HUES6 (cell line): ENCODE data around the gene CSK.

Experiments
- H3K27ac ChIP-seq: 2 replicates; pipeline ENCODE4 v1.7.0; 2013; ENCODE audit warnings: low read depth, mild to moderate bottlenecking, low read length, inconsistent platforms
- H3K27me3 ChIP-seq: 2 replicates; pipeline ENCODE4 v1.6.1; 2013; ENCODE audit warnings: low read length; ENCODE audit not compliant: control insufficient read depth, insufficient read depth
- H3K36me3 ChIP-seq: 2 replicates; pipeline ENCODE4 v1.6.1; 2013; ENCODE audit warnings: low read length; ENCODE audit not compliant: control insufficient read depth, insufficient read depth
- H3K4me1 ChIP-seq: 2 replicates; pipeline ENCODE4 v1.6.1; 2013; ENCODE audit warnings: low read length; ENCODE audit not compliant: control insufficient read depth, insufficient read depth
- H3K4me3 ChIP-seq: 2 replicates; pipeline ENCODE4 v1.5.1; 2013; ENCODE audit warnings: low read depth, low read length
- H3K9ac ChIP-seq: one replicate; pipeline ENCODE4 v1.6.1; 2013; ENCODE audit warnings: mild to moderate bottlenecking, low read length
- H3K9me3 ChIP-seq: 2 replicates; pipeline ENCODE4 v1.6.1; 2013; ENCODE audit warnings: low read depth, low read length; ENCODE audit not compliant: control insufficient read depth, insufficient read depth

CSK gene

DNA sequence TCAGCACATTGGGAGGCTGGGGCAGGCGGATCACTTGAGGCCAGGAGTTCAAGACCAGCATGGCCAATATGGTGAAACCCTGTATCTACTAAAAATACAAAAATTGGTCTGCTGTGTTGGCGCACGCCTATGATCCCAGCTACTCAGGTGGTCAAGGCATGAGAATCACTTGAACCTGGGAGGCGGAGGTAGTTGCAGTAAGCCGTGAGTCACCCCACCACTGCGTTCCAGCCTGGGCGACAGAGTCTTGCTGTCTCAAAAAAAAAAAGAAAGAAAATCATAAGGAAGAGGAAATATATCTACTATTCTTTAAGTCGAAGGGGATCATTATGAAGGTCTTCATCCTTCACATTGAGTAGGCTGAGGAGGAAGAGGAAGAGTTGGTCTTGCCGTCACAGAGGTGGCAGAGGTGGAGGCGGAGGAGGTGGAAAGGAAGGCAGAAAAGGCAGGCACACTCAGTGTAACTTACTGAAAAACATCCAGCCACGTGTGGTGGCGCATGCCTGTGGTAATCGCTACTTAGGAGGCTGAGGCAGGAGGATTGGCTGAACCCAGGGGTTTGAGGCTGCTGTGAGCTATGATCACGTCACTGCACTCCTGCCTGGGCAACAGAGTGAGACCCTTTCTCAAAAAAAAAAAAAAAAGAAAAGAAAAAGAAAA lies 14.2 kb downstream of the CSK start:
- peaks cover 20% of the 10 kb centered on the region; the same call in 1 of the 2 replicates for H3K4me1 ChIP-seq
- H3K4me3 ChIP-seq, result no peak overlapping the region
- H3K36me3 ChIP-seq, result peaks cover 25% of the 10 kb centered on the region
- no peaks in the 10 kb centered on the region for H3K9me3 ChIP-seq
- no peak overlapping the region for H3K9ac ChIP-seq
- H3K27ac ChIP-seq, result no peak overlapping the region
- no peaks in the 10 kb centered on the region for H3K27me3 ChIP-seq

DNA sequence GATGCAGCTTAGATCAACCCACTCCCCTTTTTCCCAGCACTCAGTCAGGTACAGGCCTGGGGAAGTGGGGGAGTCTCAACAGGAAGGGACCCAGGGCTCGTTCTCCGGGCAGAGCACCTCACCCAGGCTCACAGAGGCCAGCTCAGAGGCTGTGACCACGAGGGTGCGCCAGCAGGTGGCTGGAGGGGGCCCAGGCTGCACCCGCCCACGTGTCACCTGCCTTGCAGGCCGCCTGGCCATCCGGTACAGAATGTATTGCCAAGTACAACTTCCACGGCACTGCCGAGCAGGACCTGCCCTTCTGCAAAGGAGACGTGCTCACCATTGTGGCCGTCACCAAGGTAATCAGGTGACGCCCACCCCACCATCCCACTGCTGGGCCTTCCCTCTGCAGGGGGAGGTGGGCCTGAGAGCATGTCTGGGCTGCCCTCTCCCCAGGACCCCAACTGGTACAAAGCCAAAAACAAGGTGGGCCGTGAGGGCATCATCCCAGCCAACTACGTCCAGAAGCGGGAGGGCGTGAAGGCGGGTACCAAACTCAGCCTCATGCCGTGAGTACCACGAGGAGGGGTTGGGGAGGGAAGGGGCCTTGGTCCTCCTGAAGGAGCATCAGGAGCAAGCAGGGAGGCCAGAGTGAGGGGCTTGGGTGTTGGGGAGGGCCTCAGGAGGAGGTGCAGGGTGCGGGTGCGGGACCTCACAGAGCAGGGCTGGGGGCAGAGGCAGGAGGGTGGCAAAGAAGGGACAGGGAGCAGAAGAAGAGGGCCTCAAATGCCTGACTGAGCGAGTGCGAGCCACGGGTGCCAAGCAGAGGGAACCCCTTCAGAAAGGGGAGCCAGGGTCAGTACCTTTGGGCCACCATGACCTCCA lies 16.7 kb downstream of the CSK start:
- H3K36me3 ChIP-seq, result peaks cover 48% of the 10 kb centered on the region
- no peak overlapping the region for H3K9ac ChIP-seq
- H3K4me1 ChIP-seq, result peaks cover 4% of the 10 kb centered on the region; the same call in 1 of the 2 replicates
- H3K9me3 ChIP-seq, result no peaks in the 10 kb centered on the region
- H3K4me3 ChIP-seq, result no peak overlapping the region
- H3K27me3 ChIP-seq, result no peaks in the 10 kb centered on the region
- no peak overlapping the region for H3K27ac ChIP-seq

DNA sequence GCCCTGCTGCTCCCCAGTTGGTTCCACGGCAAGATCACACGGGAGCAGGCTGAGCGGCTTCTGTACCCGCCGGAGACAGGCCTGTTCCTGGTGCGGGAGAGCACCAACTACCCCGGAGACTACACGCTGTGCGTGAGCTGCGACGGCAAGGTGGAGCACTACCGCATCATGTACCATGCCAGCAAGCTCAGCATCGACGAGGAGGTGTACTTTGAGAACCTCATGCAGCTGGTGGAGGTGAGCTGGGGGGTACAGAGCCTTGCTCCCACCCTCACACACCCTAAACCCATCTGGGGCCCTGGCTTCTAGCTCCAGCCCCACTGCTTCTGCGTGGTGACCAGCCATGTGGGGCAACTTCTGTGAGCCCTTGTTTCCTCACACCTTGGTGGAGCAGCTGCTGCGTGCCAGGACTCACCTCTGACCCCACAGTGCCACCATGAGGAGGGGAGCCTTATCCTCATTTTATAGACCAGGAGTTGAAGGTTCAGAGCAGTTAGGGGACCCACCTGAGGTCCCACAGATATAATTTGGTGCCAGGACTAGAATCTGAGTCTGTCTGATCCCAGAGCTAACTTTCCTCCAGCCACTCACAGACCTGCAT lies 17.5 kb downstream of the CSK start:
- Histone ChIP-seq H3K27ac (no peak overlapping the region), H3K9ac (no peak overlapping the region), H3K9me3 (no peaks in the 10 kb centered on the region), H3K4me1 (peaks cover 4% of the 10 kb centered on the region; the same call in 1 of the 2 replicates), H3K4me3 (no peak overlapping the region), H3K27me3 (no peaks in the 10 kb centered on the region), H3K36me3 (peaks cover 56% of the 10 kb centered on the region)

DNA sequence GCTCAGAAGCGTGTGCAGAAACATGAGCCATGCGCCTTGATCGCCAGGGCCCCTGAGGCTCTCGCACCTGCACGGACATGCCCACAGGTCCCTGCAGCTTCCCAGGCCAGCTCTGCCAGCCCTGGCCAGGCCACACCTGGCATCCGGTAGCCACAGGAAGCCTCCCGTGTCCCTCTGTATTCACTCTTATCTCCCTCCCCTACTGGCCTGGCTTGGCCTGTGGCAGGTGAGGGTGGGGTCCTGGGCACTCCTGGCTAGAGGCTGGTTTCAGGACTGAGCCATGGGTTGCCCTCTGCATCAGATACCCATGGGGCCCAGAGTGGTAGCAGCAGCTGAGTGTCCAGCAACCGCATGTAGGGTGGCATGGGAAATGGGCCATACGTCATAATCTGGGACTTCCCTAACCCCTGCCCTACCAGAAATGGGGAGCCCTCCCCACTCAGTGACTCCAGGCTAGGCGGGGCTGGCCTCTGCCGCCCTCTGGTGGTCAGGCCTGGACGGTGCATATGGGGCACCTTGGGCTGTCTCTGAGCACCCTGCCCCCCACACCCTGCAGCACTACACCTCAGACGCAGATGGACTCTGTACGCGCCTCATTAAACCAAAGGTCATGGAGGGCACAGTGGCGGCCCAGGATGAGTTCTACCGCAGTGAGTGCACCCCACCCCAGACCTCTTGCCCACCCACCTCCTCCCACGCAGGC lies 18.1 kb downstream of the CSK start:
- H3K27ac ChIP-seq, result no peak overlapping the region
- H3K4me3 ChIP-seq, result no peak overlapping the region
- no peaks in the 10 kb centered on the region for H3K9me3 ChIP-seq
- H3K27me3 ChIP-seq, result no peaks in the 10 kb centered on the region
- H3K4me1 ChIP-seq, result peaks cover 4% of the 10 kb centered on the region; the same call in 1 of the 2 replicates
- H3K36me3 ChIP-seq, result peaks cover 58% of the 10 kb centered on the region
- no peak overlapping the region for H3K9ac ChIP-seq

DNA sequence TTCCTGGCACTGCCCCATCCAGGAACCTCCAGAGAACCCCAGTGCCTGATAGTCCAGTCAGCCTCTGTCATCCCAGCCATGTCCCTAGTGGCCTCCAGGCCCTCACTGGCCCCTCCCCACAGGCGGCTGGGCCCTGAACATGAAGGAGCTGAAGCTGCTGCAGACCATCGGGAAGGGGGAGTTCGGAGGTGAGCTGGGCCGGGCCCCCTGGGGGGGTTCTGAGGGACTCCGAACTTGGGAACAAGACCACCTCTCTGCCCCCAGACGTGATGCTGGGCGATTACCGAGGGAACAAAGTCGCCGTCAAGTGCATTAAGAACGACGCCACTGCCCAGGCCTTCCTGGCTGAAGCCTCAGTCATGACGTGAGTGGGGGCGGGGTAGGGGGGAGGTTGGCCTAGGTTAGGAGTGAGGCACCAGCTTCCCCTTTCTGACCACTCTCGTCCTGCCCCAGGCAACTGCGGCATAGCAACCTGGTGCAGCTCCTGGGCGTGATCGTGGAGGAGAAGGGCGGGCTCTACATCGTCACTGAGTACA lies 18.7 kb downstream of the CSK start:
- no peaks in the 10 kb centered on the region for H3K27me3 ChIP-seq
- H3K9ac ChIP-seq, result no peak overlapping the region
- peaks cover 60% of the 10 kb centered on the region for H3K36me3 ChIP-seq
- no peak overlapping the region for H3K27ac ChIP-seq
- H3K4me3 ChIP-seq, result no peak overlapping the region
- H3K9me3 ChIP-seq, result no peaks in the 10 kb centered on the region
- H3K4me1 ChIP-seq, result peaks cover 4% of the 10 kb centered on the region; the same call in 1 of the 2 replicates

DNA sequence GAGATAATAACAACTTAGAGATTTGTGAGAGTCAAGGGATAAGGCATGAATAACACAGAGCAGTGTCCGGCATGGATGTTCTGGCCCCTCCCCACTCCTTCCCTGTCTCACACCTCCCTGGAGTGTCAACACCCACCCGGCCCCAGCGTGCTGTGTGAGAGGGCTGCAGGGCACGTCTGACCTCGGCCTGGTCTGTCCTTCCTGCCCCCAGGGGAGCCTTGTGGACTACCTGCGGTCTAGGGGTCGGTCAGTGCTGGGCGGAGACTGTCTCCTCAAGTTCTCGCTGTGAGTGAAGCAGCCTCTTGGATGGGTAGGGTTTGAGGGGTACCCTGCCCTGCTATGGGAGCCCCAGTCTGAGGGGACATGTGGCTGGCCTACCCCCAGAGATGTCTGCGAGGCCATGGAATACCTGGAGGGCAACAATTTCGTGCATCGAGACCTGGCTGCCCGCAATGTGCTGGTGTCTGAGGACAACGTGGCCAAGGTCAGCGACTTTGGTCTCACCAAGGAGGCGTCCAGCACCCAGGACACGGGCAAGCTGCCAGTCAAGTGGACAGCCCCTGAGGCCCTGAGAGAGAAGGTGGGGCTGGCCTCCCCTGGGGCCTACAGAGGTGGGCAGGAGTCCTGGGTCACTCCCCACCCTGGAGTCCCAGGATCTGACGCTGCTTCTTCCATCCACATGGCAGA lies 19.6 kb downstream of the CSK start:
- peaks cover 4% of the 10 kb centered on the region; the same call in 1 of the 2 replicates for H3K4me1 ChIP-seq
- H3K27ac ChIP-seq, result no peak overlapping the region
- no peaks in the 10 kb centered on the region for H3K9me3 ChIP-seq

DNA sequence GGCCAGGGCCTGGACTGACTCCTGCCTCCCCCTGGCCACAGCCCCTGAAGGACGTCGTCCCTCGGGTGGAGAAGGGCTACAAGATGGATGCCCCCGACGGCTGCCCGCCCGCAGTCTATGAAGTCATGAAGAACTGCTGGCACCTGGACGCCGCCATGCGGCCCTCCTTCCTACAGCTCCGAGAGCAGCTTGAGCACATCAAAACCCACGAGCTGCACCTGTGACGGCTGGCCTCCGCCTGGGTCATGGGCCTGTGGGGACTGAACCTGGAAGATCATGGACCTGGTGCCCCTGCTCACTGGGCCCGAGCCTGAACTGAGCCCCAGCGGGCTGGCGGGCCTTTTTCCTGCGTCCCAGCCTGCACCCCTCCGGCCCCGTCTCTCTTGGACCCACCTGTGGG lies 20.4 kb downstream of the CSK start:
- H3K36me3 ChIP-seq, result peaks cover 60% of the 10 kb centered on the region
- H3K4me3 ChIP-seq, result no peak overlapping the region
- H3K4me1 ChIP-seq, result peaks cover 4% of the 10 kb centered on the region; the same call in 1 of the 2 replicates
- no peaks in the 10 kb centered on the region for H3K9me3 ChIP-seq
- no peaks in the 10 kb centered on the region for H3K27me3 ChIP-seq
- H3K9ac ChIP-seq, result no peak overlapping the region
- H3K27ac ChIP-seq, result no peak overlapping the region

More for the DNA sequence above, 19.6 kb downstream of the CSK start:
- peaks cover 60% of the 10 kb centered on the region for H3K36me3 ChIP-seq
- no peak overlapping the region for H3K4me3 ChIP-seq
- H3K9ac ChIP-seq, result no peak overlapping the region
- no peaks in the 10 kb centered on the region for H3K27me3 ChIP-seq

DNA sequence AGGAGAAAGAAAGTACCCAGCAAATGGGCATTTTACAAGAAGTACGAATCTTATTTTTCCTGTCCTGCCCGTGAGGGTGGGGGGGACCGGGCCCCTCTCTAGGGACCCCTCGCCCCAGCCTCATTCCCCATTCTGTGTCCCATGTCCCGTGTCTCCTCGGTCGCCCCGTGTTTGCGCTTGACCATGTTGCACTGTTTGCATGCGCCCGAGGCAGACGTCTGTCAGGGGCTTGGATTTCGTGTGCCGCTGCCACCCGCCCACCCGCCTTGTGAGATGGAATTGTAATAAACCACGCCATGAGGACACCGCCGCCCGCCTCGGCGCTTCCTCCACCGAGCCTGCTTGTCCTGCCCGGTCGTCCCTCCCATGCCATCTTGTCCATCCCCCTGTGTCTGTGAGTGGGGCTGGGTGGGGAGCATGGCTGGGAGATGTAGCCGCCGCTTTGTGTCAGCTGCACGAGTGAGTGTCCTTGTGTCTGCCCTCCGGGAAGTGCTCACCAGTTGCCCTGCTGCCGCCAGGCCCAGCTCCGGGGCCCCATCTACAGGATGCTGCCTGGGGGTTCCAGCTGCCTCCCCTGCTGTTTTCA lies 21.1 kb downstream of the CSK start:
- H3K27ac ChIP-seq, result no peak overlapping the region
- no peaks in the 10 kb centered on the region for H3K9me3 ChIP-seq
- no peak overlapping the region for H3K4me3 ChIP-seq
- no peak overlapping the region for H3K9ac ChIP-seq
- no peaks in the 10 kb centered on the region for H3K27me3 ChIP-seq
- peaks cover 60% of the 10 kb centered on the region for H3K36me3 ChIP-seq
- H3K4me1 ChIP-seq, result peaks cover 4% of the 10 kb centered on the region; the same call in 1 of the 2 replicates

DNA sequence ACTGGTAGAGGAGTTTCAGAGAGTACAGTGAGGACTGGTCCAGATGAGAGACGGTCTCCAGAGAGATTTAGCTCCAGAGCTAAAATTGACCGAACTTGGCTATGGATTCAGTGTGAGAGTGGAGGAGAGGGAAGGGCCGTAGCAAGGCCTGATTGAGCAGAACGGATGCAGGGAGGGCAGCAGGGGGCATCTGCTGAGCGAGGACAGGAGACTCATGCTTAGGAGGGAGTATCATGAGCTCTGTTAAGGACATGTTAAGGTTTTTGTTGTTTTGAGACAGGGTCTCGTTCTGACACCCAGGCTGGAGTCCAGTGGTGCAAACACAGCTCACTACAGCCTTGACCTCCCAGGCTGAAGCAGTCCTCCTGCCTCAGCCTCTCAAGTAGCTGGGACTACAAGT lies 23.1 kb downstream of the CSK start:
- H3K36me3 ChIP-seq, result peaks cover 43% of the 10 kb centered on the region
- no peak overlapping the region for H3K4me3 ChIP-seq
- peaks cover 4% of the 10 kb centered on the region; the same call in 1 of the 2 replicates for H3K4me1 ChIP-seq
- no peak overlapping the region for H3K9ac ChIP-seq
- H3K27ac ChIP-seq, result no peak overlapping the region
- no peaks in the 10 kb centered on the region for H3K27me3 ChIP-seq
- H3K9me3 ChIP-seq, result no peaks in the 10 kb centered on the region

DNA sequence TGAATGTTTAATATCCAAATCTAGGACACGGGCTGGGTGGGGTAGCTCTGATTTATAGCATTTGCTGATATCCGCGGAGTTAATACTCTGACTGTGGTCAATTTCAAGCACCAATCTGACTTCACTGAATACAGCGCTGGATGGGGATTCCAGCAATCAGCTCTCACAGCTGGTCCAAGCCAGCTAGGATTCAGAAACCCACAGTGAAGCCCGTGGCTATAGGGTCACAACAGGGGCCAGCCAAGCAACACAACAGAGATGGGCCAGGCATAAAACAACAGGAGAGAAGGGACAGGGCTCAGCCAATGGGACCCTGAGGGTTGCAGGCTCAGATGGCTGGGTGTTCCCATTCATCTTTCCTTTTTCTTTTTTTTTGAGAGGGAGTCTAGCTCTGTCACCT lies 25.4 kb downstream of the CSK start:
- Histone ChIP-seq H3K27me3 (no peaks in the 10 kb centered on the region), H3K9me3 (no peaks in the 10 kb centered on the region), H3K27ac (no peak overlapping the region), H3K9ac (no peak overlapping the region), H3K4me1 (peaks cover 2% of the 10 kb centered on the region; the same call in 1 of the 2 replicates), H3K36me3 (peaks cover 24% of the 10 kb centered on the region), H3K4me3 (no peak overlapping the region)
